Activated naive CD4-positive, alpha-beta T cell treated with anti-CD3 and anti-CD28 coated beads for 36 hours (primary cell): Measurements from ENCODE around the gene SIK2. TPM values are rescaled to one million over a fixed set of nuclear protein-coding genes. Genes with fewer than 3 reads are reported as not detected.
A peak's percentile ranks its signal among the peaks of the same experiment; 100 is the strongest.

Source experiments
- CTCF ChIA-PET: fragments of 350-600 bp; sonication (Branson Sonifier 250); formaldehyde crosslinking; loops from one replicate; lab custom pipeline; 2021; ENCODE audit warnings: antibody characterized with exemption; lab: Charles Lee
- DNase-seq: peaks from one replicate; pipeline ENCODE4 v3.0.0-alpha.2; 2020
- H3K27ac Mint-ChIP-seq: one replicate; pipeline ENCODE4 v1.8.0; 2021; ENCODE audit warnings: mild to moderate bottlenecking, mixed read lengths
- H3K27me3 Mint-ChIP-seq: one replicate; pipeline ENCODE4 v1.8.0; 2021; ENCODE audit warnings: low read depth, mixed read lengths
- H3K36me3 Mint-ChIP-seq: one replicate; pipeline ENCODE4 v1.8.0; 2021; ENCODE audit warnings: low read depth, mixed read lengths
- H3K4me1 Mint-ChIP-seq: one replicate; pipeline ENCODE4 v1.8.0; 2021; ENCODE audit warnings: low read depth, mixed read lengths
- H3K4me3 Mint-ChIP-seq: one replicate; pipeline ENCODE4 v1.8.0; 2021; ENCODE audit warnings: mild to moderate bottlenecking, moderate library complexity, mixed read lengths
- H3K9me3 Mint-ChIP-seq: one replicate; pipeline ENCODE4 v1.8.0; 2021; ENCODE audit warnings: mixed read lengths
- intact Hi-C: fragments of 100-400 bp; cut with micrococcal nuclease; formaldehyde crosslinking; loops from one replicate; pipeline ENCODE4 v1.15.1; 2023
- total RNA-seq, 2 experiments: library from RNA; stranded (reverse); gene quantifications; one replicate each; pipeline ENCODE4 v1.2.3, GENCODE V29; 2021

The SIK2 gene
- total RNA-seq, 2 experiments from 2014 or later = 3.5 to 3.8 TPM

GRCh38 chr11:111631024-111631665 is 28.9 kb downstream of the SIK2 start:
- Mint-ChIP-seq H3K27ac (no peak overlapping the region), H3K4me3 (no peak overlapping the region), H3K27me3 (no peaks in the 10 kb centered on the region), H3K9me3 (no peaks in the 10 kb centered on the region), H3K4me1 (peaks cover 24% of the 10 kb centered on the region), H3K36me3 (peaks cover 7% of the 10 kb centered on the region)
- DNase-seq = no peak
- CTCF ChIA-PET = interaction anchor here (0.6 to 1.1 kb wide), 6 partner anchors 13 to 1409 kb away, joined by 3 to 6 read pairs (median 4); no protein-coding TSS in a partner anchor
- intact Hi-C loops = no loop called here

GRCh38 chr11:111631666-111632039 is 29.4 kb downstream of the SIK2 start:
- Mint-ChIP-seq H3K4me1 (peaks cover 26% of the 10 kb centered on the region), H3K36me3 (peaks cover 7% of the 10 kb centered on the region), H3K9me3 (no peaks in the 10 kb centered on the region), H3K4me3 (no peak overlapping the region), H3K27me3 (no peaks in the 10 kb centered on the region), H3K27ac (no peak overlapping the region)
- CTCF ChIA-PET = no interaction called here
- intact Hi-C loops = no loop called here
- DNase-seq = peak; percentile 26

GRCh38 chr11:111632516-111633220 is 30.4 kb downstream of the SIK2 start:
- DNase-seq = no peak
- H3K36me3 Mint-ChIP-seq = peaks cover 8% of the 10 kb centered on the region
- peaks cover 27% of the 10 kb centered on the region for H3K4me1 Mint-ChIP-seq
- no peaks in the 10 kb centered on the region for H3K27me3 Mint-ChIP-seq
- intact Hi-C loops = no loop called here
- no peak overlapping the region for H3K27ac Mint-ChIP-seq
- no peak overlapping the region for H3K4me3 Mint-ChIP-seq
- CTCF ChIA-PET = no interaction called here
- no peaks in the 10 kb centered on the region for H3K9me3 Mint-ChIP-seq

- CTCF ChIA-PET = no interaction called here
- no peak for DNase-seq
- Mint-ChIP-seq H3K36me3 (peaks cover 10% of the 10 kb centered on the region), H3K9me3 (no peaks in the 10 kb centered on the region), H3K4me1 (peaks cover 33% of the 10 kb centered on the region), H3K27me3 (no peaks in the 10 kb centered on the region), H3K4me3 (no peak overlapping the region), H3K27ac (no peak overlapping the region)
- intact Hi-C loops = no loop called here
Measured at GRCh38 chr11:111633248-111633647, 31.0 kb downstream of the SIK2 start.

- DNase-seq = no peak
- Mint-ChIP-seq H3K36me3 (peaks cover 7% of the 10 kb centered on the region), H3K27me3 (no peaks in the 10 kb centered on the region), H3K4me3 (no peak overlapping the region), H3K27ac (no peak overlapping the region), H3K4me1 (peaks cover 33% of the 10 kb centered on the region), H3K9me3 (no peaks in the 10 kb centered on the region)
- intact Hi-C loops = no loop called here
- CTCF ChIA-PET = no interaction called here
Measured at GRCh38 chr11:111633756-111634362, 31.6 kb downstream of the SIK2 start.

- Mint-ChIP-seq H3K27ac (no peak overlapping the region), H3K4me3 (no peak overlapping the region), H3K36me3 (peaks cover 6% of the 10 kb centered on the region), H3K9me3 (no peaks in the 10 kb centered on the region), H3K27me3 (no peaks in the 10 kb centered on the region), H3K4me1 (peaks cover 30% of the 10 kb centered on the region)
- intact Hi-C loops = no loop called here
- CTCF ChIA-PET = no interaction called here
- DNase-seq = no peak
Measured at GRCh38 chr11:111634981-111635705, 32.9 kb downstream of the SIK2 start.

- DNase-seq = no peak
- Mint-ChIP-seq H3K27me3 (no peaks in the 10 kb centered on the region), H3K4me1 (peaks cover 30% of the 10 kb centered on the region), H3K27ac (no peak overlapping the region), H3K9me3 (no peaks in the 10 kb centered on the region), H3K36me3 (peaks cover 6% of the 10 kb centered on the region), H3K4me3 (no peak overlapping the region)
- intact Hi-C loops = no loop called here
- CTCF ChIA-PET = no interaction called here
Measured at GRCh38 chr11:111635706-111636045, 33.4 kb downstream of the SIK2 start.

- no peaks in the 10 kb centered on the region for H3K9me3 Mint-ChIP-seq
- H3K27me3 Mint-ChIP-seq = no peaks in the 10 kb centered on the region
- H3K36me3 Mint-ChIP-seq = peaks cover 13% of the 10 kb centered on the region
- H3K4me3 Mint-ChIP-seq = no peak overlapping the region
- CTCF ChIA-PET = no interaction called here
- no peak overlapping the region for H3K27ac Mint-ChIP-seq
- no peak for DNase-seq
- intact Hi-C loops = no loop called here
- peaks cover 30% of the 10 kb centered on the region for H3K4me1 Mint-ChIP-seq
Measured at GRCh38 chr11:111637885-111638284, 35.6 kb downstream of the SIK2 start.

- peaks cover 21% of the 10 kb centered on the region for H3K4me1 Mint-ChIP-seq
- intact Hi-C loops = no loop called here
- no peak overlapping the region for H3K4me3 Mint-ChIP-seq
- no peaks in the 10 kb centered on the region for H3K27me3 Mint-ChIP-seq
- H3K27ac Mint-ChIP-seq = no peak overlapping the region
- no peaks in the 10 kb centered on the region for H3K9me3 Mint-ChIP-seq
- no peak for DNase-seq
- H3K36me3 Mint-ChIP-seq = peaks cover 14% of the 10 kb centered on the region
- CTCF ChIA-PET = interaction anchor here (0.6 kb wide), 1 partner anchor 357 kb away, joined by 4 read pairs; no protein-coding TSS in a partner anchor
Measured at GRCh38 chr11:111639226-111639925, 37.1 kb downstream of the SIK2 start.

GRCh38 chr11:111641339-111642015 is 39.2 kb downstream of the SIK2 start:
- no peak for DNase-seq
- H3K27ac Mint-ChIP-seq = no peak overlapping the region
- no peaks in the 10 kb centered on the region for H3K27me3 Mint-ChIP-seq
- peaks cover 15% of the 10 kb centered on the region for H3K36me3 Mint-ChIP-seq
- H3K9me3 Mint-ChIP-seq = no peaks in the 10 kb centered on the region
- no peak overlapping the region for H3K4me3 Mint-ChIP-seq
- H3K4me1 Mint-ChIP-seq = peaks cover 9% of the 10 kb centered on the region
- CTCF ChIA-PET = interaction anchor here (0.7 kb wide), 2 partner anchors 128 to 359 kb away, joined by 3 read pairs; no protein-coding TSS in a partner anchor
- intact Hi-C loops = no loop called here

GRCh38 chr11:111642542-111642941 is 40.3 kb downstream of the SIK2 start:
- H3K4me1 Mint-ChIP-seq = peaks cover 9% of the 10 kb centered on the region
- peaks cover 15% of the 10 kb centered on the region for H3K36me3 Mint-ChIP-seq
- DNase-seq = no peak
- intact Hi-C loops = no loop called here
- no peak overlapping the region for H3K4me3 Mint-ChIP-seq
- H3K27me3 Mint-ChIP-seq = no peaks in the 10 kb centered on the region
- H3K27ac Mint-ChIP-seq = no peak overlapping the region
- H3K9me3 Mint-ChIP-seq = no peaks in the 10 kb centered on the region
- CTCF ChIA-PET = no interaction called here
